Measurements from ENCODE around the gene FOXC1. TPM values are rescaled to one million over a fixed set of nuclear protein-coding genes. Genes with fewer than 3 reads are reported as not detected.

FOXC1 gene
- total and polyA plus RNA-seq, 2 experiments from 2014 or later = 0.10 to 0.13 TPM

GRCh38 chr6:1581120-1581991 is 28.4 kb upstream of the FOXC1 start (continued):
- no peak for TF ChIP-seq NANOG (IDR thresholded peaks at IDR 0.05; ENCODE audit: borderline replicate concordance)
- TF ChIP-seq CREB1 (CRISPR knock-in tag; IDR thresholded peaks at IDR 0.05; ENCODE audit: low read depth) = no peak
- TF ChIP-seq, protein P1, sequence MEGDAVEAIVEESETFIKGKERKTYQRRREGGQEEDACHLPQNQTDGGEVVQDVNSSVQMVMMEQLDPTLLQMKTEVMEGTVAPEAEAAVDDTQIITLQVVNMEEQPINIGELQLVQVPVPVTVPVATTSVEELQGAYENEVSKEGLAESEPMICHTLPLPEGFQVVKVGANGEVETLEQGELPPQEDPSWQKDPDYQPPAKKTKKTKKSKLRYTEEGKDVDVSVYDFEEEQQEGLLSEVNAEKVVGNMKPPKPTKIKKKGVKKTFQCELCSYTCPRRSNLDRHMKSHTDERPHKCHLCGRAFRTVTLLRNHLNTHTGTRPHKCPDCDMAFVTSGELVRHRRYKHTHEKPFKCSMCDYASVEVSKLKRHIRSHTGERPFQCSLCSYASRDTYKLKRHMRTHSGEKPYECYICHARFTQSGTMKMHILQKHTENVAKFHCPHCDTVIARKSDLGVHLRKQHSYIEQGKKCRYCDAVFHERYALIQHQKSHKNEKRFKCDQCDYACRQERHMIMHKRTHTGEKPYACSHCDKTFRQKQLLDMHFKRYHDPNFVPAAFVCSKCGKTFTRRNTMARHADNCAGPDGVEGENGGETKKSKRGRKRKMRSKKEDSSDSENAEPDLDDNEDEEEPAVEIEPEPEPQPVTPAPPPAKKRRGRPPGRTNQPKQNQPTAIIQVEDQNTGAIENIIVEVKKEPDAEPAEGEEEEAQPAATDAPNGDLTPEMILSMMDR (conservative IDR thresholded peaks at IDR 0.05; ENCODE audit: low read depth in 2 of 2) = no peak
- TF ChIP-seq, protein P2, sequence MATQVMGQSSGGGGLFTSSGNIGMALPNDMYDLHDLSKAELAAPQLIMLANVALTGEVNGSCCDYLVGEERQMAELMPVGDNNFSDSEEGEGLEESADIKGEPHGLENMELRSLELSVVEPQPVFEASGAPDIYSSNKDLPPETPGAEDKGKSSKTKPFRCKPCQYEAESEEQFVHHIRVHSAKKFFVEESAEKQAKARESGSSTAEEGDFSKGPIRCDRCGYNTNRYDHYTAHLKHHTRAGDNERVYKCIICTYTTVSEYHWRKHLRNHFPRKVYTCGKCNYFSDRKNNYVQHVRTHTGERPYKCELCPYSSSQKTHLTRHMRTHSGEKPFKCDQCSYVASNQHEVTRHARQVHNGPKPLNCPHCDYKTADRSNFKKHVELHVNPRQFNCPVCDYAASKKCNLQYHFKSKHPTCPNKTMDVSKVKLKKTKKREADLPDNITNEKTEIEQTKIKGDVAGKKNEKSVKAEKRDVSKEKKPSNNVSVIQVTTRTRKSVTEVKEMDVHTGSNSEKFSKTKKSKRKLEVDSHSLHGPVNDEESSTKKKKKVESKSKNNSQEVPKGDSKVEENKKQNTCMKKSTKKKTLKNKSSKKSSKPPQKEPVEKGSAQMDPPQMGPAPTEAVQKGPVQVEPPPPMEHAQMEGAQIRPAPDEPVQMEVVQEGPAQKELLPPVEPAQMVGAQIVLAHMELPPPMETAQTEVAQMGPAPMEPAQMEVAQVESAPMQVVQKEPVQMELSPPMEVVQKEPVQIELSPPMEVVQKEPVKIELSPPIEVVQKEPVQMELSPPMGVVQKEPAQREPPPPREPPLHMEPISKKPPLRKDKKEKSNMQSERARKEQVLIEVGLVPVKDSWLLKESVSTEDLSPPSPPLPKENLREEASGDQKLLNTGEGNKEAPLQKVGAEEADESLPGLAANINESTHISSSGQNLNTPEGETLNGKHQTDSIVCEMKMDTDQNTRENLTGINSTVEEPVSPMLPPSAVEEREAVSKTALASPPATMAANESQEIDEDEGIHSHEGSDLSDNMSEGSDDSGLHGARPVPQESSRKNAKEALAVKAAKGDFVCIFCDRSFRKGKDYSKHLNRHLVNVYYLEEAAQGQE (IDR thresholded peaks at IDR 0.05; ENCODE audit: unreplicated experiment) = no peak
- TF ChIP-seq JUNB (IDR thresholded peaks at IDR 0.05; ENCODE audit: unreplicated experiment) = no peak

DNA sequence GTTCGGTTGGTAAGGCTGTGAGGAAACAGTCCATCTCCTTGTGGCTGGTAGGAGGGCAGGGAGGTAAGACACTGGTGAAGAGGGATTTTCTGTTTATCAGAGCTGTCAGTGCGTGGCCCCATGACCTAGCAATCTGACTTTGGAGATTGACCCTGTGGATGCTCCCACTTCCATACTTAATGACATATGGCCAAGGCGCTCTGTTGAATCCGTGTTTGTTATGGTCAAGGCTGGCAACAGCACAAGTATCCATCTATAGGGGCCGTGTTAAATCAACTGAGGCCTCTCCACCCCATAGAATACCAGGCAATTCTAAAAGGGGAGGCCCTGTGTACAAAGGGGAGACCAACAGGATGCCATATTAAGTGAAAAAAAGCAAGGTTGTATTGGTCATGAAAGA is 25.6 kb upstream of the FOXC1 start:
- Mint-ChIP-seq H3K27me3 (ENCODE audit: insufficient read depth, low read depth, poor library complexity) (peaks cover 10% of the 10 kb centered on the region), H3K4me3 (no peak overlapping the region), H3K27ac (no peak overlapping the region), H3K4me1 (no peaks in the 10 kb centered on the region), H3K36me3 (ENCODE audit: low read depth) (no peaks in the 10 kb centered on the region), H3K9me3 (no peaks in the 10 kb centered on the region)
- ATAC-seq (no peak), DNase-seq (ENCODE audit: low spot score) (no peak)
- no peaks in the 10 kb centered on the region for H3K9me2 ChIP-seq (ENCODE audit: insufficient read depth)
- H2AFZ ChIP-seq = no peak overlapping the region
- H3K27me3 ChIP-seq (ENCODE audit: insufficient read depth) = no peaks in the 10 kb centered on the region
- H3K36me3 ChIP-seq (ENCODE audit: insufficient read depth) = no peaks in the 10 kb centered on the region
- no peaks in the 10 kb centered on the region for H3K79me2 ChIP-seq (replicated peaks; ENCODE audit: insufficient read depth)
- no peaks in the 10 kb centered on the region for H4K20me1 ChIP-seq (replicated peaks; ENCODE audit: insufficient read depth)
- no peak overlapping the region for H3K27ac ChIP-seq (ENCODE audit: low read depth)
- no peak overlapping the region for H3K4me2 ChIP-seq
- no peak overlapping the region for H3K4me3 ChIP-seq
- H3F3A ChIP-seq (replicated peaks; ENCODE audit: low read depth) = no peaks in the 10 kb centered on the region
- H3K4me1 ChIP-seq (ENCODE audit: insufficient read depth) = no peaks in the 10 kb centered on the region
- no peak for TF ChIP-seq ZNF331 (CRISPR knock-in tag; IDR thresholded peaks at IDR 0.05; ENCODE audit: low read depth)
- no peak for TF ChIP-seq POLR2AphosphoS5 (IDR thresholded peaks at IDR 0.05; ENCODE audit: low read depth)
- TF ChIP-seq EZH2phosphoT487 (IDR thresholded peaks at IDR 0.05; ENCODE audit: unreplicated experiment) = no peak
- no peak for TF ChIP-seq ZNF462 (CRISPR knock-in tag; IDR thresholded peaks at IDR 0.05)
- TF ChIP-seq ETS1 (IDR thresholded peaks at IDR 0.05) = no peak
- TF ChIP-seq CREB1 (CRISPR knock-in tag; IDR thresholded peaks at IDR 0.05; ENCODE audit: low read depth) = no peak
- TF ChIP-seq NANOG (IDR thresholded peaks at IDR 0.05; ENCODE audit: borderline replicate concordance) = no peak
- TF ChIP-seq EZH2 (IDR thresholded peaks at IDR 0.05; ENCODE audit: low read depth, unreplicated experiment) = no peak
- no peak for TF ChIP-seq STAT1 (IDR thresholded peaks at IDR 0.05; ENCODE audit: unreplicated experiment)
